ENCODE data around the gene LIG1. TPM values are rescaled to one million over a fixed set of nuclear protein-coding genes. Genes with fewer than 3 reads are reported as not detected.

LIG1 gene
- total RNA-seq, 1 experiment from 2014 or later: 41.3 TPM

DNA sequence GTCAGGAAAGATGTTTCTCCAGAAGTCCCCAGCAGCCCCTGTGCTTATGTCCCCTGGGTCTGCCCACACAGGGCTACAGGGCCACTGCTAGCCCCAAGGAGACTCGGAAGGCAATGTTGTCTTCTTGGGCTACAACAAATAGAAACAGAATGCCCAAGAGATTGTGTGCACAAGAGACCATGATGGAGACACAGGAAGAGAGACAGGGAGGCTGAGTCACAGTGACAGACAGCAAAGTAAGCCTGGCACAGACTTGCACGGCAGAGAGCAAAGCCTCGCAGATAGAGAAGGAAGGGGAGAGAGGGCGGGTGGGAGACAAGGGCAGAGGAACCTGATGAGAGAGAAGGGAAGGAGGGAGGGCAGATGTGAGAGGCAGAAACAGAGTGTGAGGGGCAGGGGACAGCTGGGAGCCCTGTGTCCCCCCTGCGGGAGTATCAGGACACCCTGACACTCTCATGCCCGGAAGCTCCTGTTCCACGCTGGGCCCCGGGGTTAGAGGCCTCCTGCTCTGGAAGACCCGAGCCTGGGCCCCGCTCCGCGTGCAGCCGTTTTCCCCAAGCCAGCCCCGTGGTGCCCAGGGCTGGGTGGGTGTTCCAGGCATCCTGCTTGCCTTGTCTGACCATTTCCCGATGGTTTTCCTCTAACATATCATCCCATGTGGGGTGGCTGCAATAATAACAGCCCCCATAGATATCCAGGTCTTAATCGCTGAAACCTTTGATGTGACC is 56.8 kb downstream of the LIG1 start:
- Histone ChIP-seq H3K9me3 (ENCODE audit: control insufficient read depth, insufficient read depth, low read depth, low read length) (no peaks in the 10 kb centered on the region), H3K4me3 (ENCODE audit: low read depth in 2 of 2, low read length in 2 of 2) (no peak overlapping the region), H3K4me1 (ENCODE audit: control insufficient read depth, insufficient read depth, low read length) (no peaks in the 10 kb centered on the region; the same call in 1 of the 2 replicates), H3K36me3 (ENCODE audit: control insufficient read depth, insufficient read depth, low read length) (no peaks in the 10 kb centered on the region), H3K27me3 (ENCODE audit: control insufficient read depth, insufficient read depth, low read length) (no peaks in the 10 kb centered on the region), H3K27ac (ENCODE audit: low read length) (no peak overlapping the region)
- no peak for ATAC-seq
- in situ Hi-C loops (cut with HindIII; ENCODE audit: low pct_unique_long_range_greater_than_20kb, low sequenced_read_pairs) (no loop called here), intact Hi-C loops (cut with micrococcal nuclease; ENCODE audit: unreplicated experiment) (no loop called here)
- no peak for TF ChIP-seq SIN3A (IDR thresholded peaks at IDR 0.05; ENCODE audit: borderline replicate concordance, insufficient read depth, low read depth, low read length)
- TF ChIP-seq POLR2AphosphoS5 (IDR thresholded peaks at IDR 0.05; ENCODE audit: low read depth, low read length): no peak
- TF ChIP-seq TCF7L2 (IDR thresholded peaks at IDR 0.05; ENCODE audit: low read depth, low read length): no peak
- TF ChIP-seq, protein P1, sequence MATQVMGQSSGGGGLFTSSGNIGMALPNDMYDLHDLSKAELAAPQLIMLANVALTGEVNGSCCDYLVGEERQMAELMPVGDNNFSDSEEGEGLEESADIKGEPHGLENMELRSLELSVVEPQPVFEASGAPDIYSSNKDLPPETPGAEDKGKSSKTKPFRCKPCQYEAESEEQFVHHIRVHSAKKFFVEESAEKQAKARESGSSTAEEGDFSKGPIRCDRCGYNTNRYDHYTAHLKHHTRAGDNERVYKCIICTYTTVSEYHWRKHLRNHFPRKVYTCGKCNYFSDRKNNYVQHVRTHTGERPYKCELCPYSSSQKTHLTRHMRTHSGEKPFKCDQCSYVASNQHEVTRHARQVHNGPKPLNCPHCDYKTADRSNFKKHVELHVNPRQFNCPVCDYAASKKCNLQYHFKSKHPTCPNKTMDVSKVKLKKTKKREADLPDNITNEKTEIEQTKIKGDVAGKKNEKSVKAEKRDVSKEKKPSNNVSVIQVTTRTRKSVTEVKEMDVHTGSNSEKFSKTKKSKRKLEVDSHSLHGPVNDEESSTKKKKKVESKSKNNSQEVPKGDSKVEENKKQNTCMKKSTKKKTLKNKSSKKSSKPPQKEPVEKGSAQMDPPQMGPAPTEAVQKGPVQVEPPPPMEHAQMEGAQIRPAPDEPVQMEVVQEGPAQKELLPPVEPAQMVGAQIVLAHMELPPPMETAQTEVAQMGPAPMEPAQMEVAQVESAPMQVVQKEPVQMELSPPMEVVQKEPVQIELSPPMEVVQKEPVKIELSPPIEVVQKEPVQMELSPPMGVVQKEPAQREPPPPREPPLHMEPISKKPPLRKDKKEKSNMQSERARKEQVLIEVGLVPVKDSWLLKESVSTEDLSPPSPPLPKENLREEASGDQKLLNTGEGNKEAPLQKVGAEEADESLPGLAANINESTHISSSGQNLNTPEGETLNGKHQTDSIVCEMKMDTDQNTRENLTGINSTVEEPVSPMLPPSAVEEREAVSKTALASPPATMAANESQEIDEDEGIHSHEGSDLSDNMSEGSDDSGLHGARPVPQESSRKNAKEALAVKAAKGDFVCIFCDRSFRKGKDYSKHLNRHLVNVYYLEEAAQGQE (IDR thresholded peaks at IDR 0.05; ENCODE audit: insufficient read depth in 1 of 2, low read depth in 2 of 2, low read length in 1 of 2): no peak
- TF ChIP-seq, protein P2, sequence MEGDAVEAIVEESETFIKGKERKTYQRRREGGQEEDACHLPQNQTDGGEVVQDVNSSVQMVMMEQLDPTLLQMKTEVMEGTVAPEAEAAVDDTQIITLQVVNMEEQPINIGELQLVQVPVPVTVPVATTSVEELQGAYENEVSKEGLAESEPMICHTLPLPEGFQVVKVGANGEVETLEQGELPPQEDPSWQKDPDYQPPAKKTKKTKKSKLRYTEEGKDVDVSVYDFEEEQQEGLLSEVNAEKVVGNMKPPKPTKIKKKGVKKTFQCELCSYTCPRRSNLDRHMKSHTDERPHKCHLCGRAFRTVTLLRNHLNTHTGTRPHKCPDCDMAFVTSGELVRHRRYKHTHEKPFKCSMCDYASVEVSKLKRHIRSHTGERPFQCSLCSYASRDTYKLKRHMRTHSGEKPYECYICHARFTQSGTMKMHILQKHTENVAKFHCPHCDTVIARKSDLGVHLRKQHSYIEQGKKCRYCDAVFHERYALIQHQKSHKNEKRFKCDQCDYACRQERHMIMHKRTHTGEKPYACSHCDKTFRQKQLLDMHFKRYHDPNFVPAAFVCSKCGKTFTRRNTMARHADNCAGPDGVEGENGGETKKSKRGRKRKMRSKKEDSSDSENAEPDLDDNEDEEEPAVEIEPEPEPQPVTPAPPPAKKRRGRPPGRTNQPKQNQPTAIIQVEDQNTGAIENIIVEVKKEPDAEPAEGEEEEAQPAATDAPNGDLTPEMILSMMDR (IDR thresholded peaks at IDR 0.05): no peak
- no peak for DNase-seq (ENCODE audit: low read depth, low spot score)
- CTCF ChIA-PET: interaction anchor here (0.7 kb wide), 1 partner anchor 147 kb away, joined by 5 read pairs; no protein-coding TSS in a partner anchor
- no TSS peak for BruUV-seq (replicated peaks)
- POLR2A ChIA-PET: no interaction called here

DNA sequence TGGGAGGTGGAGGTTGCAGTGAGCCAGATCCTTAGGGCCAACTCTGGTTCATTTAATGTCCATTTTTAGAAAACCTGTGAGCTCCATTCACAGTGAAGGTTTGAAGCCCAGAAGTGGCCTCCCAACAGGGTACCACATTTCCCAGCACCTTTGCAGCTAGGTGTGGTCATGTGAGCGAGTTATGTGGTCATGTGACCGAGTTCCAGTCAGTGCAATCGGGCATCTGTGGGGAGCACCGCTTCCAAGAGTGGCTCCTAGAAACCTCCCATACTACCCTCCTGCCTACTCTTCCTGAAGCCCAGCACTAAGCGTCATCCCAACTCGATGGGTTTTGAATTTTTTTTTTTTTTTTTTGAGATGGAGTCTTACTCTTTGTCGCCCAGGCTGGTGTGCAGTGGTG is 58.9 kb downstream of the LIG1 start:
- TF ChIP-seq, protein P1 (IDR thresholded peaks at IDR 0.05; ENCODE audit: insufficient read depth in 1 of 2, low read depth in 2 of 2, low read length in 1 of 2): no peak
- Histone ChIP-seq H3K4me1 (ENCODE audit: control insufficient read depth, insufficient read depth, low read length) (no peaks in the 10 kb centered on the region; the same call in 1 of the 2 replicates), H3K4me3 (ENCODE audit: low read depth in 2 of 2, low read length in 2 of 2) (no peak overlapping the region), H3K9me3 (ENCODE audit: control insufficient read depth, insufficient read depth, low read depth, low read length) (no peaks in the 10 kb centered on the region), H3K27me3 (ENCODE audit: control insufficient read depth, insufficient read depth, low read length) (no peaks in the 10 kb centered on the region), H3K27ac (ENCODE audit: low read length) (0 out of 2 replicates have a peak overlapping the region, but pooled peaks have one; percentile 78), H3K36me3 (ENCODE audit: control insufficient read depth, insufficient read depth, low read length) (no peaks in the 10 kb centered on the region)
- in situ Hi-C loops (cut with HindIII; ENCODE audit: low pct_unique_long_range_greater_than_20kb, low sequenced_read_pairs) (no loop called here), intact Hi-C loops (cut with micrococcal nuclease; ENCODE audit: unreplicated experiment) (no loop called here)
- ChIA-PET POLR2A (no interaction called here), CTCF (no interaction called here)
- ATAC-seq (no peak), DNase-seq (ENCODE audit: low read depth, low spot score) (no peak)
- BruUV-seq (replicated peaks): no TSS peak

Measured in Panc1 (cell line).